ENCODE results near the gene SBNO2.

The SBNO2 gene

DNA sequence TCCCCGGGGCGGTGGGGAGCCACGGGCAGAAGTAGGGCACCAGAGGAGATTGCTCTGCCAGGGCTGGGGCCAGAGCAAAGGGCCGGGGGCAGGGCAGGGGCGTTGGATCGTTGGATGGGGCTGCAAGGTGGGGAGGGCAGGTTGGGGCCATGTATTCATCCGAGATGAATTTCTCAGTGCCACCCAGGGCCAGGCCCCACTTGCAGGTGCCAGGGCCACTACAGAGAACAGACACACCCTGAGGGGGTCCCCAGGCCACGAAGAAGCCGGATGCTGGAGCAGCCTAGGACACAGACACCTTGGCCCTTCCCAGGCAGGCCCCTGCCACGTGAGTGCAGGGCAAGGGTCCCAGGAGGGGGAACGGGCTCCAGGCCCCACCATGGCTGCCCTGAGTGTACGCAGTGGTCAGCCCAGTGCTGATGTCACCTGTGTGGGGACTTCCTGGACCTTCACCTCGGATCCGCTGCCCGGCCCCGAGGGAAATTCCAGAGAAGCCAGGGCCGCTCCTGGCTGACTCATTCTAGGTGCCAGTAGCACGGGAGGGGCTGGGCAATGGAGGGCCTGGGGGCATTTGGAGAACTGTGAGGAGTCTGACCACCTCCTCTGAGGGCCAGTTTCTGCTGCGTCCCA, 9.6 kb upstream of the SBNO2 start:
- Mint-ChIP-seq H3K9me3 (no peaks in the 10 kb centered on the region), H3K4me1 (peaks cover 12% of the 10 kb centered on the region), H3K27me3 (ENCODE audit: low read depth) (peaks cover 12% of the 10 kb centered on the region), H3K36me3 (ENCODE audit: low read depth) (no peaks in the 10 kb centered on the region), H3K27ac (no peak overlapping the region), H3K4me3 (no peak overlapping the region)
- TF ChIP-seq, protein P1, sequence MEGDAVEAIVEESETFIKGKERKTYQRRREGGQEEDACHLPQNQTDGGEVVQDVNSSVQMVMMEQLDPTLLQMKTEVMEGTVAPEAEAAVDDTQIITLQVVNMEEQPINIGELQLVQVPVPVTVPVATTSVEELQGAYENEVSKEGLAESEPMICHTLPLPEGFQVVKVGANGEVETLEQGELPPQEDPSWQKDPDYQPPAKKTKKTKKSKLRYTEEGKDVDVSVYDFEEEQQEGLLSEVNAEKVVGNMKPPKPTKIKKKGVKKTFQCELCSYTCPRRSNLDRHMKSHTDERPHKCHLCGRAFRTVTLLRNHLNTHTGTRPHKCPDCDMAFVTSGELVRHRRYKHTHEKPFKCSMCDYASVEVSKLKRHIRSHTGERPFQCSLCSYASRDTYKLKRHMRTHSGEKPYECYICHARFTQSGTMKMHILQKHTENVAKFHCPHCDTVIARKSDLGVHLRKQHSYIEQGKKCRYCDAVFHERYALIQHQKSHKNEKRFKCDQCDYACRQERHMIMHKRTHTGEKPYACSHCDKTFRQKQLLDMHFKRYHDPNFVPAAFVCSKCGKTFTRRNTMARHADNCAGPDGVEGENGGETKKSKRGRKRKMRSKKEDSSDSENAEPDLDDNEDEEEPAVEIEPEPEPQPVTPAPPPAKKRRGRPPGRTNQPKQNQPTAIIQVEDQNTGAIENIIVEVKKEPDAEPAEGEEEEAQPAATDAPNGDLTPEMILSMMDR (IDR thresholded peaks at IDR 0.05; ENCODE audit: unreplicated experiment in 3 of 3) = no peak

DNA sequence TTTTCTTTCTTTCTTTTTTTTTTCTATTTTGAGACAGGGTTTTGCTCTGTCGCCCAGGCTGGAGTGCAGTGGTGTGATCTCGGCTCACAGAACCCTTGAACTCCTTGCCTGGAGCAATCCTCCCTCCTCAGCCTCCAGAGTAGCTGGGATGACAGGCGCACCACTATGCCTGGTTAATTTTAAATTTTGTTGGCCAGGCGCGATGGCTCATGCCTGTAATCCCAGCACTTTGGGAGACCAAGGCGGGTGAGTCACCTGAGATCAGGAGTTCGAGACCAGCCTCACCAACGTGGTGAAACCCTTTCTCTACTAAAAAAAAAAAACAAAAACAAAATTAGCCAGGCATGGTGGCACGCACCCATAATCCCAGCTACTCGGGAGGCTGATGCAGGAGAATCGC, 8.7 kb upstream of the SBNO2 start:
- H3K27ac Mint-ChIP-seq = no peak overlapping the region
- H3K36me3 Mint-ChIP-seq (ENCODE audit: low read depth) = no peaks in the 10 kb centered on the region
- H3K9me3 Mint-ChIP-seq = no peaks in the 10 kb centered on the region
- H3K4me3 Mint-ChIP-seq = no peak overlapping the region
- TF ChIP-seq, protein P1 (IDR thresholded peaks at IDR 0.05; ENCODE audit: unreplicated experiment in 3 of 3) = no peak
- peaks cover 12% of the 10 kb centered on the region for H3K4me1 Mint-ChIP-seq
- peaks cover 12% of the 10 kb centered on the region for H3K27me3 Mint-ChIP-seq (ENCODE audit: low read depth)

DNA sequence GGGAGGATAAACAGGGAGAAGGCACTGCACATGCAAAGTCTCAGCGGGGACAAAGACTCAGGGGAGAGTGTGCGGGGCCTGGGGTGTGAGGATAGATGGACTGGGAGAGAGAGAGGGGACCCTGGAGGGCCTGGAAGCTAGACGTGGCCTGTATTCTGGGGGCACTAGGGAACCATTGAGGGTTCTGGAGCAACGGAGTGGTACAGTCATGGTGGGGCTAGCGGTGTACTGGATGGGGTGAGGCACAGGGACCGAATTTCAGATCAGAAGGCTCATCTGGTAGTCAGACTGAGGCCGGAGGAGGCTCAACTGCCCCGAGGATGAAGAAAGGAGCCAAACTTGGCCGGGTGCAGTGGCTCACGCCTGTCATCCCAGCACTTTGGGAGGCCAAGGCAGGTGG, 8.0 kb upstream of the SBNO2 start:
- no peaks in the 10 kb centered on the region for H3K9me3 Mint-ChIP-seq
- TF ChIP-seq, protein P1 (IDR thresholded peaks at IDR 0.05; ENCODE audit: unreplicated experiment in 3 of 3) = no peak
- H3K36me3 Mint-ChIP-seq (ENCODE audit: low read depth) = no peaks in the 10 kb centered on the region
- H3K27me3 Mint-ChIP-seq (ENCODE audit: low read depth) = peaks cover 12% of the 10 kb centered on the region
- peaks cover 12% of the 10 kb centered on the region for H3K4me1 Mint-ChIP-seq
- H3K27ac Mint-ChIP-seq = peak overlapping the region in 2 of 3 experiments; percentile 54 to 55
- no peak overlapping the region for H3K4me3 Mint-ChIP-seq

DNA sequence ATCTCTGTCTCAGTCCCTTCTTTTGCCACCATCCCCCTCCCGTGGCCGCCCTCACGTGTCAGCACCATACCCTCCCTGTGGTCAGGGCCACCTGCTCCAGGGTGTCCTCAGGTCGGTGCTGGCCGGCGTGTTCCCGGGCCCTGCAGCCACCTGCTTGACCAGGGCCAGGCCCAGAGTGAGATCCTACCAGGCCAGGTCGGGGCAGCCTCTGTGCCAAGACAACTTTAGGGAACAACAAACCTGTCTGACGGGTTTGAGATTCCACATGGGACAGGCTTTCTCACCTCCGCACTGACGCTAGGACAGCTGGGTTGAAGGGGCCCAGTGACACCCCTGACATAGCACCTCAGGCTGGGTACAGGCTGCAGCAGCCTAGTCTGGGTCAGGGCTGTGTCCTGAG, 7.5 kb upstream of the SBNO2 start:
- Mint-ChIP-seq H3K4me3 (no peak overlapping the region), H3K4me1 (peaks cover 12% of the 10 kb centered on the region), H3K9me3 (no peaks in the 10 kb centered on the region), H3K27me3 (ENCODE audit: low read depth) (peaks cover 12% of the 10 kb centered on the region), H3K36me3 (ENCODE audit: low read depth) (no peaks in the 10 kb centered on the region), H3K27ac (peak overlapping the region; percentile 54 to 84 (median 55))
- TF ChIP-seq, protein P1 (IDR thresholded peaks at IDR 0.05; ENCODE audit: unreplicated experiment in 3 of 3) = no peak

DNA sequence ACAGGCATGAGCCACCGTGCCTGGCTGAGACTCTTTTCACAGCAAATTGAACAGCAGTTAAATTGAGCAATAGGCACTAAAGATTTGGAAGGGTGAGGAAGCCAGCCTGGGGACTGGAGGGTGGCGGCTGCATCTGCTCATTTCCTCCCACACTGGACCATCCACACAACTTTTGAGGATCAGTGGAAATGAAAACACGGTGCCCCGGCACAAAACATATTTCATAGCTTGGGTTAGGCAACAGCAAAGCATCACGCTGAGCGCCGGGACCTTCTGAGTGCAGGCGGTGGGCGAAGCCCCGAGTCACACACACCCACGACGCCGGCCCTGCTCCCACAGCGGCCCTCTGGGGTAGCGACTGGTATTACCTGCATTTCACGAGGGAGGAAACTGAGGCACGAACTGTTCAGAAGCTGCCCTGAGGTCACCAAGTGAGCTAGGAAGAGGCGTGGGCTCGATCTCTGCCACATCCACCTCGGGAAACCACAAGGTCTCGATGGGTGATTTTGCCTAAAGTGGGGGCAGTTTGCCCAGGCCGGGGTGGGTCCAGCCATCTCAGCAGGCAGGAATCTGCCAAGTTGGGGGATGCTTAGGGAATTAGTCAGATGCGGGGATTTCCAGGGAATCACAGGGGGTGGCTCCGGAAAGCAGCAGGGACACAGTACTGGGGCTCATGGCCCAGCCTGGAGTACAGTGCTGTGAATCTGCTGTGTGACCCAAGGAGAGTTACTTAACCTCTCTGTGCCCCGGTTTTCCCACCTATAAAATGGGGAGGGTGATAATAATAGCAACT, 3.5 kb upstream of the SBNO2 start:
- Mint-ChIP-seq H3K4me3 (no peak overlapping the region), H3K9me3 (no peaks in the 10 kb centered on the region), H3K27me3 (ENCODE audit: low read depth) (peaks cover 15% of the 10 kb centered on the region), H3K4me1 (peaks cover 15% of the 10 kb centered on the region), H3K36me3 (ENCODE audit: low read depth) (no peaks in the 10 kb centered on the region), H3K27ac (no peak overlapping the region)
- TF ChIP-seq, protein P1 (IDR thresholded peaks at IDR 0.05; ENCODE audit: unreplicated experiment in 3 of 3) = no peak
